ENCODE results near the gene PCYT1A.

The PCYT1A gene

GRCh38 chr3:196180346-196180745 is 107.2 kb downstream of the PCYT1A start:
- H3K4me3 ChIP-seq (replicated peaks; ENCODE audit: low read depth, low read length) = no peak overlapping the region
- DNase-seq (ENCODE audit: extremely low read depth, low read depth) = no peak

More at GRCh38 chr3:196180346-196180745, 107.2 kb downstream of the PCYT1A start:
- TF ChIP-seq CTCF (IDR thresholded peaks at IDR 0.05; ENCODE audit: low read depth, low read length, missing control alignments) = no peak

All from HFF-Myc (cell line).